HepG2 (cell line): Measurements from ENCODE around the gene PSRC1. TPM values are rescaled to one million over a fixed set of nuclear protein-coding genes. Genes with fewer than 3 reads are reported as not detected.

ENCODE experiments used
- NFYB ChIP-seq: sonication (generic); formaldehyde crosslinking; IDR thresholded peaks from 2 replicates; pipeline ENCODE4 v1.4.0; 2020; ENCODE audit warnings: missing genetic modification reagents
- REST ChIP-seq, 2 experiments: IDR thresholded peaks; 2 replicates each; pipeline ENCODE4 v1.6.1; 2011 to 2012; ENCODE audit warnings: low read length in 2 of 2, borderline replicate concordance in 1 of 2, low read depth in 1 of 2, mild to moderate bottlenecking in 1 of 2, moderate library complexity in 1 of 2
- SMAD9 ChIP-seq: sonication (generic); formaldehyde crosslinking; IDR thresholded peaks from 2 replicates; pipeline ENCODE4 v1.5.1; 2020; ENCODE audit warnings: mild to moderate bottlenecking, missing genetic modification reagents
- ZHX2 ChIP-seq, 2 experiments: sonication (generic) in 1 of 2; formaldehyde crosslinking in 1 of 2; IDR thresholded peaks; 2 replicates each; pipeline versions ENCODE4 v1.6.1 to v1.9.0; 2014 to 2022; ENCODE audit warnings: antibody characterized with exemption in 1 of 2, borderline replicate concordance in 1 of 2, inconsistent platforms in 1 of 2, low read depth in 1 of 2, missing genetic modification reagents in 1 of 2
- ZNF18 ChIP-seq: sonication (generic); formaldehyde crosslinking; IDR thresholded peaks from 2 replicates; pipeline ENCODE4 v1.8.0; 2022; ENCODE audit warnings: mild to moderate bottlenecking, missing genetic modification reagents; ENCODE audit not compliant: insufficient replicate concordance
- ZNF510 ChIP-seq: sonication (generic); formaldehyde crosslinking; IDR thresholded peaks from 2 replicates; pipeline ENCODE4 v1.4.0; 2020; ENCODE audit warnings: low read depth, mild to moderate bottlenecking, missing genetic modification reagents
- ZNF710 ChIP-seq: sonication (generic); formaldehyde crosslinking; IDR thresholded peaks from 2 replicates; pipeline ENCODE4 v1.5.0; 2020; ENCODE audit warnings: mild to moderate bottlenecking, missing genetic modification reagents, borderline replicate concordance
- ZNF83 ChIP-seq: sonication (generic); formaldehyde crosslinking; IDR thresholded peaks from 2 replicates; pipeline ENCODE4 v1.4.0; 2020; ENCODE audit warnings: missing genetic modification reagents, mild to moderate bottlenecking, borderline replicate concordance
- polyA plus RNA-seq, 8 experiments: library from polyadenylated mRNA; depleted of rRNA in 3 of 8; stranded (reverse) in 7 of 8; unstranded in 1 of 8; fragments of >200 nt; fragmentation: Illumina TruSeq in 4 of 8; extraction: Trizol in 4 of 8; gene quantifications; 2 replicates each; pipeline versions ENCODE4 v1.2.1 to v1.2.3, GENCODE V29; 2011 to 2016; ENCODE audit warnings: low read depth in 4 of 8, missing spikeins in 1 of 8, mixed read lengths in 1 of 8; ENCODE audit not compliant: insufficient read depth in 1 of 8
- total RNA-seq, 5 experiments: library from RNA; depleted of rRNA; stranded (reverse); fragments of >200 nt; fragmentation: Illumina TruSeq; extraction: Trizol; gene quantifications; 2 replicates each; pipeline ENCODE4 v1.2.3, GENCODE V29; 2016; ENCODE audit warnings: low read depth in 1 of 5
- TF ChIP-seq, protein P1 (sequence below): sonication (generic); formaldehyde crosslinking; IDR thresholded peaks from 2 replicates; pipeline ENCODE4 v1.4.0; 2020; ENCODE audit warnings: missing genetic modification reagents
- TF ChIP-seq, protein P2 (sequence below): sonication (generic); formaldehyde crosslinking; conservative IDR thresholded peaks from 2 replicates; pipeline ENCODE4 v1.8.1; 2023; ENCODE audit warnings: missing genetic modification reagents

The PSRC1 gene
- total and polyA plus RNA-seq, 2 of the 13 experiments (the other 11 are each of a cell fraction or from before 2014, with no cell fraction given): 28.6 to 30.3 TPM

- TF ChIP-seq ZNF18 (CRISPR knock-in tag): no peak
- no peak for TF ChIP-seq ZNF83
- TF ChIP-seq SMAD9 (CRISPR knock-in tag): no peak
- TF ChIP-seq ZHX2 (IDR thresholded peaks at IDR 0.05; ENCODE audit: low read depth): no peak
- TF ChIP-seq ZHX2 (CRISPR knock-in tag; IDR thresholded peaks at IDR 0.05; ENCODE audit: borderline replicate concordance): no peak
- no peak for TF ChIP-seq NFYB (CRISPR knock-in tag)
- TF ChIP-seq REST (IDR thresholded peaks at IDR 0.05; ENCODE audit: borderline replicate concordance in 1 of 2, low read depth in 1 of 2, low read length in 2 of 2): no peak
- TF ChIP-seq ZNF510 (CRISPR knock-in tag): peak; percentile 82; the same call in 1 of the 2 replicates
- TF ChIP-seq, protein P1, sequence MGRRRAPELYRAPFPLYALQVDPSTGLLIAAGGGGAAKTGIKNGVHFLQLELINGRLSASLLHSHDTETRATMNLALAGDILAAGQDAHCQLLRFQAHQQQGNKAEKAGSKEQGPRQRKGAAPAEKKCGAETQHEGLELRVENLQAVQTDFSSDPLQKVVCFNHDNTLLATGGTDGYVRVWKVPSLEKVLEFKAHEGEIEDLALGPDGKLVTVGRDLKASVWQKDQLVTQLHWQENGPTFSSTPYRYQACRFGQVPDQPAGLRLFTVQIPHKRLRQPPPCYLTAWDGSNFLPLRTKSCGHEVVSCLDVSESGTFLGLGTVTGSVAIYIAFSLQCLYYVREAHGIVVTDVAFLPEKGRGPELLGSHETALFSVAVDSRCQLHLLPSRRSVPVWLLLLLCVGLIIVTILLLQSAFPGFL (CRISPR knock-in tag): no peak
- TF ChIP-seq, protein P2, sequence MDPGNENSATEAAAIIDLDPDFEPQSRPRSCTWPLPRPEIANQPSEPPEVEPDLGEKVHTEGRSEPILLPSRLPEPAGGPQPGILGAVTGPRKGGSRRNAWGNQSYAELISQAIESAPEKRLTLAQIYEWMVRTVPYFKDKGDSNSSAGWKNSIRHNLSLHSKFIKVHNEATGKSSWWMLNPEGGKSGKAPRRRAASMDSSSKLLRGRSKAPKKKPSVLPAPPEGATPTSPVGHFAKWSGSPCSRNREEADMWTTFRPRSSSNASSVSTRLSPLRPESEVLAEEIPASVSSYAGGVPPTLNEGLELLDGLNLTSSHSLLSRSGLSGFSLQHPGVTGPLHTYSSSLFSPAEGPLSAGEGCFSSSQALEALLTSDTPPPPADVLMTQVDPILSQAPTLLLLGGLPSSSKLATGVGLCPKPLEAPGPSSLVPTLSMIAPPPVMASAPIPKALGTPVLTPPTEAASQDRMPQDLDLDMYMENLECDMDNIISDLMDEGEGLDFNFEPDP (CRISPR knock-in tag): no peak
- TF ChIP-seq ZNF710 (CRISPR knock-in tag): peak; percentile 73; the same call in 1 of the 2 replicates
These were observed 19.2 kb downstream of the PSRC1 start (continued) for GRCh38 chr1:109263597-109264378.
